Measurements from ENCODE around the gene JAK1. TPM values are rescaled to one million over a fixed set of nuclear protein-coding genes. Genes with fewer than 3 reads are reported as not detected.

The JAK1 gene
- total and polyA plus RNA-seq, 10 of the 15 experiments (the other 5 are each of a cell fraction or from before 2014, with no cell fraction given), result 9.6 to 45.5 (median 35.7) TPM

- H3K27me3 ChIP-seq (replicated peaks in 1 of 2; ENCODE audit: control insufficient read depth in 2 of 2, insufficient read depth in 2 of 2, low read length in 1 of 2), result no peaks in the 10 kb centered on the region
- SMC1A ChIA-PET (ENCODE audit: uncharacterized antibody, unreplicated experiment), result interaction anchor here (0.9 kb wide), 1 partner anchor 16 kb away, joined by 3 read pairs; no protein-coding TSS in a partner anchor
- H3K4me3 ChIP-seq, result no peak overlapping the region
- H3K36me3 ChIP-seq (ENCODE audit: control insufficient read depth in 2 of 2, insufficient read depth in 2 of 2, low read length in 1 of 2), result no peaks in the 10 kb centered on the region
- H3K9ac ChIP-seq (ENCODE audit: control insufficient read depth, insufficient read depth, low read length), result no peak overlapping the region
- no peaks in the 10 kb centered on the region for H3K9me3 ChIP-seq (replicated peaks; ENCODE audit: control insufficient read depth, insufficient read depth, low read length)
- 32% methylated on average over 2 of the region's 2 CpGs for WGBS (ENCODE audit: insufficient coverage, insufficient replicate concordance, low lambda C conversion rate, missing lambda C conversion rate)
- RAD21 ChIA-PET (ENCODE audit: unreplicated experiment), result no interaction called here
- TF ChIP-seq ZBTB40 (IDR thresholded peaks at IDR 0.05; ENCODE audit: borderline replicate concordance) (no peak), ATF2 (IDR thresholded peaks at IDR 0.05; ENCODE audit: low read length) (no peak), NKRF (conservative IDR thresholded peaks at IDR 0.05) (no peak)
- BruUV-seq (replicated peaks), result no TSS peak
- in situ Hi-C loops (cut with MboI), result no loop called here
- H4K20me1 ChIP-seq (ENCODE audit: control insufficient read depth, insufficient read depth), result 0 out of 2 replicates have a peak, but pooled peaks cover 3% of the 10 kb centered on the region
- no peak overlapping the region for H3K27ac ChIP-seq (ENCODE audit: control insufficient read depth, insufficient read depth)
- intact Hi-C loops (cut with micrococcal nuclease; ENCODE audit: unreplicated experiment), result no loop called here
- DNase-seq (ENCODE audit: low read depth, low spot score) (no peak), FAIRE-seq (no peak), ATAC-seq (no peak)
- H3K4me1 ChIP-seq (ENCODE audit: control insufficient read depth, insufficient read depth, low read length), result peaks cover under 1% of the 10 kb centered on the region; the same call in 1 of the 2 replicates
- H2AFZ ChIP-seq (ENCODE audit: control insufficient read depth, low read depth, low read length), result no peak overlapping the region
- CTCF ChIA-PET, result no interaction called here
- no peak overlapping the region for H3K4me2 ChIP-seq (ENCODE audit: control insufficient read depth, insufficient read depth)
- H3K79me2 ChIP-seq (ENCODE audit: control insufficient read depth, insufficient read depth, low read length), result peaks cover 17% of the 10 kb centered on the region
- POLR2A ChIA-PET, result no interaction called here
Observed at GRCh38 chr1:64938991-64939390, 27.4 kb downstream of the JAK1 start.
